ENCODE results near the gene POU2F2. TPM values are rescaled to one million over a fixed set of nuclear protein-coding genes. Genes with fewer than 3 reads are reported as not detected.
A peak's percentile ranks its signal among the peaks of the same experiment; 100 is the strongest.
"Not testable (repeated sequence)": the region's sequence is repeated elsewhere in the genome, so short reads cannot be mapped to it uniquely, and the experiment has no call there.

The POU2F2 gene
- total RNA-seq, 1 experiment from 2014 or later = 0.69 TPM

- DNase-seq (ENCODE audit: low read depth) = not testable (repeated sequence)
Observed at GRCh38 chr19:42100241-42100640, 32.0 kb downstream of the POU2F2 start.

DNA sequence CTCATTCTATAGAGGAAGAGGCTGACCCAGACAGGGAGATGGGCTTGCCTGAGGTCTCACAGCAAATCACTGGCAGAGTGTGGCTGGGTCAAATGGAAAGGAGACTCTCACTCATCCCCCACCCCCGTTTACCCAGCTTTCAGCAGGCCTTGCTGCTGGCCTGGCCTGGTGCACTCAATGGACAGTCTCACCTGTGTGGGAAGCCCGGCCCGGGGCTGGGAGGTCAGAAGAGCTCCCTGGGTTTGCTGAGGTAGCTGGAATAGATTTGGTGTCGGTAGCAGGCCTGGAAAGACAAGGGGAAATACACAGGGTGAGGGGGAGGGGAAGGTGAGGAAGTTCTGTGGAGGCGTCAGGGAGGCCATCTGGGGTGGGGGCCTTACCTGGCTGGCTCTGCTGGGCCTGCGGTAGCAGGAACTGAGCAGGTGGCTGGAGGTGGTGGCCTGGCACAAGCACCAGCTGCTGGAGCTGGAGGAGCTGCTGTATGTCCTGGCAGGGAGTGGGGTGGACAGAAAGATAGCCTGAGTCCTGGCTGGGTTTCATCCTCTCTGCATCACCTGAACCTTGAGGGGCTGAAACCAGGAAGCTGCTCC, 32.8 kb downstream of the POU2F2 start:
- no peak for DNase-seq (ENCODE audit: low read depth)

- no peak for DNase-seq (ENCODE audit: low read depth)
Observed at GRCh38 chr19:42098781-42099180, 33.5 kb downstream of the POU2F2 start.

DNA sequence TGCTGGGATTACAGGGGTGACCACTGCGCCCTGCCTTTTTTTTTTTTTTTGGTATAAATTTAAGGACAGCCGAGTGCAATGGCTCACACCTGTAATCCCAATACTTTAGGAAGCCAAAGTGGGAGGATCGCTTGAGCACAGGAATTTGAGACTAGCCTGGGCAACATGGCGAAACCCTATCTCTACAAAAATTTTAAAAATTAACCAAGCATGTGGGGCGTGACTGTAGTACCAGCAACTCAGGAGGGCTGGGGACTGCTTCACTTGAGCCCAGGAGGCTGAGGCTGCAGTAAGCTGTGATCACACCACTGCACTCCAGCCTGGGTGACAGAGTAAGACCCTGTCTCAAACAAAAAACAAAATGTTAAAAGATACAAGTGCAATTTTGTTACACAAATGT, 34.8 kb downstream of the POU2F2 start:
- DNase-seq (ENCODE audit: low read depth) = no peak

DNA sequence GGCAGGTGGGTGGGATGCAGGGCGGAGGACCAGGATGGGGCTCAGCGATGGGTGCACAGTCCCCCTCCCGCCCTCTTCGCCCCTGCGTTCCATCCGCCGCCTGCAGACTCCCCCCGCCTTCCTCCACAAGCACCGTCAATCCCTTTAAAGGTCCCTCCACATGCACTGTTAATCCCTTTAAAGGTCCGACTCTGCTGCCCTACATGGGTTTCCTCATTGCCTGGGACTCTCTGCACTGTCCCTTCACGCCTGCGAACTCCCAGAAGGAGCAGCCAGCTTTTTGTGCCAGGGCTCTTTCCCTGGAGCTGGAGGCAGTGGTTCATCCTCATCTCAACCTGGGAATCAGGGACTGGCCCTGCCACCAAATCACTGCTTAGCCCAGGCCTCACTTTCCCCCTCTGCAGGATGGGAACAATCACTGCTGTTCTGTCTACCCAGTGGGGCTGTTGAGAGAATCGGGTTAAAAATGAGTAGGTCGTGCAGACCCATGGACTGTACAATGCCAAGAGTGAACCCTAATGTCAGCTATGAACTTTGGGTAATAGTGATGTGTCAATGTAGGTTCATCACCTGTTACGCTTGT, 35.9 kb downstream of the POU2F2 start:
- no peak for DNase-seq (ENCODE audit: low read depth)

- no peak for DNase-seq (ENCODE audit: low read depth)
Observed at GRCh38 chr19:42095814-42096230, 36.4 kb downstream of the POU2F2 start.

DNA sequence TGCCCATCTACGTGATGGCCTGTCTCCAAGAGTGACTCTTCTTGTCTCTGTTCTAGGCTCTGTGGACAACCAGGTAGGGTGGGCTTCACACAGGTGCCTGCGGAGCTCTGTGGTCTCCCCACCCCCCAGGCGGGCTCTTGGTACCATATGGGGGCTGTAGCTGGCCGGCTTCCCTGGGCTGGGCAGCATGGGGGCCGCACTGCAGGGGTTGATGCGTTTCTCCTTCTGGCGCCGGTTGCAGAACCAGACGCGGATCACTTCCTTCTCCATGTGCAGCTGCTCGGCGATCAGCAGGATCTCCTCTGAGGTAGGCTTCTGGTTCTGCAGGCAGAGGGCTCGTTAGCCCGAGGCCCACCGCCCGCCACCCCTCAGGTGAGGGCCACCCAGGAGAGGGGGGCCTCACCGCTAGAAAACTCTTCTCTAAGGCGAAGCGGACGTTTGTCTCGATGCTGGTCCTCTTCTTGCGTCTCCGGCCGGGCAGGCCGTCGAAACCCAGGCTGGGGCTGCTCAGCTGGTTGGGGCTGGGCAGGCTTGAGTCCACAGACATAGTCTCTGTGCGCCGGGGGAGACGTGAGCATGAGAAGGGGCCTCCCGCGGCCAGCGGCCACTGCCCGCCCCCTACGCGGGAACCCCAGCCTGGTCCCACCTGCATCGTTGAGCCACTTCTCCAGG, 37.0 kb downstream of the POU2F2 start:
- no peak for DNase-seq (ENCODE audit: low read depth)

GRCh38 chr19:42093926-42094325, 38.3 kb downstream of the POU2F2 start:
- DNase-seq (ENCODE audit: low read depth) = no peak

DNA sequence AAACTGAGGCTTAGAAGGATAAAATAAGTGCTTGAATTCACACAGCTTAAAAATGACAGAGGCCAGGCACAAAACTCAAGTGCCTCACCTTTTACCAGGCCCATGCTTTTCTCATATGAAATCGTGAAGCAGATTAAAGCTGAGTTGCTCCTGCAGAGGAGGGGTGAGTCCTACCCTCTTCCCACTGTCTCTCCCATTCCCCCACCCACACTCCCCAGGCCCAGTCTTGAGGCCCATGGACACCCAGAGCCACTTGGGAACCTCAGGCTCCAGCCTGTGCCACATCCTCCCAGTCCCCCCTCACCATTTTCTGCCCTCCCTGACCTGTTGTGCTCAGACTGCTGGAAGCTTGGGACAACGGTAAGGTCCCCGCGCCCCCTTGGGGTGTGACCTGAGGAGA, 38.7 kb downstream of the POU2F2 start:
- DNase-seq (ENCODE audit: low read depth) = no peak

- peak; percentile 44 for DNase-seq (ENCODE audit: low read depth)
Observed at GRCh38 chr19:42092350-42092749, 39.9 kb downstream of the POU2F2 start.

GRCh38 chr19:42091742-42092141, 40.5 kb downstream of the POU2F2 start:
- DNase-seq (ENCODE audit: low read depth) = peak; percentile 57

DNA sequence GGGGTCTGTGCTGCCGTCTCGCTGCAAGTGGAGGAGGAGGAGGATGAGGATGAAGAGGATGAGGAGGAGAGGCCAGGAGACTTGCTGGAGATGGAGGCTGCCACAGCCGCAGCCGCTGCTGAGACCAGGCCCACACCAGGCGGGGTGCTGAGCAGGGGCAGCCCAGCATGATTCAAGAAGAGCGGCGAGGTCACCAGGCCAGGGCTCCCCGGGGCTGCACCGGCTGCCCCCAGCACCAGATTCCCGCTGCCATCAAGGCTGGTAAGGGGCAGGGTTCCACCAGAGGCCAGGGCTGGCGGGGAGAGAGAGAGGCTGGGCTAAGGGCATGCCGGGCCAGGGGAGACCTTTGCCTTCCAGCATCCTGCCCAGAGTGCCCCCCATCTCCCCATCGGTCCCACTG, 40.9 kb downstream of the POU2F2 start:
- no peak for DNase-seq (ENCODE audit: low read depth)

- no peak for DNase-seq (ENCODE audit: low read depth)
Observed at GRCh38 chr19:42090672-42091071, 41.6 kb downstream of the POU2F2 start.

DNA sequence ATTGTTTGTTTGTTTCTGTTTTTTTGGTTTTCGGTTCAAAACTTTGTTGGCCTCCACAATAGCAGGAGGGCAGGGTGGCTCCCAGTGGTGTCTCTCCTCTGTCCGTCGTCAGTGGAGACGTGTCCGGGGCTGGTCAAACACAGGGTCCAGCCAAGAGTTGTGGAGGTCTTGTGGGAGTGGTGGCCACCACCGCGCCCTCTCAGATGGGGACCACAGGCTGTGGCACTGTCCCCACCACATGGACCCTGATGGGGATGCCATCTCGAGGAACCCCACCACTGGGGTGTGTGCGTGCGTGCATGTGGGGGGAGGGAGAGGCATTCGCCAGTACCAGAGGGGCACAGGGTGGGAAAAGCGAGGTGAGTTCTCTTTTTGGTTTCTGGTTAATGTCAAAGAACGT, 42.5 kb downstream of the POU2F2 start:
- no peak for DNase-seq (ENCODE audit: low read depth)

- DNase-seq (ENCODE audit: low read depth) = no peak
Observed at GRCh38 chr19:42089191-42089750, 43.0 kb downstream of the POU2F2 start.

DNA sequence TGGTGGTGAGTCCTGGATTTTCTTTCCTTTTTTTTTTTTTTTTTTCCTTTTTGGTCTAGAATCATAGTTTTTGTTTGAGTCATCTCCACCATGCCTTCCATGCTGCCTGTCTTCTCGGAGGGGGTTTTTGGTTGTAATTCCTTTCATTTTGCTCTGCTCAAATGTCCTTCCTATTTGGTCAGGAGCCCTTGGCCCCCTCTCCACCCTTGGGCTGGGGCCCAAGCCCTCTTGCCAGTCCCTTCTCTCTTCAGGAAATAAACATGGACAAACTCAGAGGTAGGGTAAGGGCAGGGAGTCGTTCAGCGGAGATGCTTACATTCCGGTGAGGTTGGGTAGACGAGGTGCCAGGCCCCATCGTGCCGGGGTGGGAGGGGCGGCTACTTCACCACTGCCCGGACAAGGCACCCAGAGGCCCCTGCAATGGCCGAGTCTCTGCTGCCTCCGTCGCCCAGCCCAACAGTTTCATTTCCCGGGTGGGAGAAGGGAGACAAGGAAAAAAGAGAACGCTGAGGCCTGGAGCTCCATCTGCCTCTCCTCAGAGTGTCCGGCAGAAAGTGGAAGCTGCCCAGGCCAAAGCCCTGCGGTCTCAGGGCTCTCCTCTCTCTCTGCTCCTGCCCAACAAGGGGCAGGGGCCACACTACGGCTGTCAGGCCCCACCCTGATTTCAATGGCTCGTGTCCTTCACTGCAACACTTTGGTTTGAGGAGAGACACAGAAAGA, 43.6 kb downstream of the POU2F2 start:
- DNase-seq (ENCODE audit: low read depth) = peak; percentile 73

DNA sequence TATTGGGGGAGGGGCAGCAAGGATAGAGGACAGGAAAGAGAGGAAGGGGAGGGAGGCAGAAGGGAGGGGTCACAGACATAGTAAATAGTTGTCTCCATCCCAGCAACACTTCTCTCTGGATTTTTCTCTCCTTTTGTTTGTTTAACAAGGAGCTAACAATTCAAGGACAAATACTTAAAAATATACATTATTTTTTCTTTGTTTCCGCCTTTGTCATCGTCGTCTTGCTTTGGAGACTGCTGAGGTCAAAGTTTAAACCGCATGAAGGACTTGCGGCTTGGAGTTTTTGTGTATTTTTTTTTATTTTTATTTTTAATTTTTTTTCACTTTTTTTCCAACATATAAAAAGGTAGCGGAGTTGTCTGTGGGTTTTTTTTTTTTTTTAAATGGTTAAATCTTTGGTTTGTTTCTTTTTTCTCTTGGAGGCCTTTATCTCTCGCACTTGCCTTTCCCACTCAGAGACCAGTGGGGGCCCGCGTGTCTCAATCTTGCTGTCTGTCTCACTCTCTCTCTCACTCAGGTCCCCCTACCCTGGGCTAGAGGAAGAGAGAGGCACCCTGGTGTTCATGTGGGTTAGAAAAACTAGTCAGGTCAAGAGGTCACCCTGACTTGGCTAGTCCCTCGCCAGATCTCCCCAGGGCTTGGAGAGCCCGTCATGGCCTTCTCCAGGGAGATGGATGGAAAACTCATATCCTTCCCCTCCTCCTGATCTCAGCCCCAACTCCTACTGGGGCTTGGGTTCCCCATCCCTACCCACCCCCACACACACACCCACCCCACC, 45.3 kb downstream of the POU2F2 start:
- DNase-seq (ENCODE audit: low read depth) = no peak

DNA sequence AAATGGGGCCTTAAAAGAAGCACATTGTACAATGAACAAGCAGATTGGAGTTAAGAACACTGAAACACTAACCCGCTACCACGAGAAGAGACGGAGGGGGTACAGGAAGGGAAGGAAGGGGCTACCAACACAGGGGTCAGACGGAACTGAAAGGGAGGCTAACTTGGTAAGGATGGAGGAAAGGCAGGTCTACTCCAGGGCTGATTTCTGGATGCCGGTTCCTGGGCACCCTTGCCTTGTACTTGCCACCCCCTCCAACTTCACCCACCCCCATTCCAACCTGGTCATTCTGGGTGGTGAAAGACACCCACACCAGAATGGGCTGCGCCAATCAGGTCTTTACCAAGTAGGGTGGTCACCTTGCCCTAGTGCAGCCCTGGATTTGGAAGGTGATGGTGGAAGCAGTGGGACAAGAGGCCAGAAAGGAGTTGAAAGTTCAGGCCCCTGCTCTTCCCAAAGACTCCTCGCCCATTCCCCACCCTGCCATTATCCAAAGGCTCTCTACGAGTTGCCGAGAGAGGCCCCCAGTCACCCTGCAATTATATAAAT, 46.0 kb downstream of the POU2F2 start:
- DNase-seq (ENCODE audit: low read depth) = no peak

DNA sequence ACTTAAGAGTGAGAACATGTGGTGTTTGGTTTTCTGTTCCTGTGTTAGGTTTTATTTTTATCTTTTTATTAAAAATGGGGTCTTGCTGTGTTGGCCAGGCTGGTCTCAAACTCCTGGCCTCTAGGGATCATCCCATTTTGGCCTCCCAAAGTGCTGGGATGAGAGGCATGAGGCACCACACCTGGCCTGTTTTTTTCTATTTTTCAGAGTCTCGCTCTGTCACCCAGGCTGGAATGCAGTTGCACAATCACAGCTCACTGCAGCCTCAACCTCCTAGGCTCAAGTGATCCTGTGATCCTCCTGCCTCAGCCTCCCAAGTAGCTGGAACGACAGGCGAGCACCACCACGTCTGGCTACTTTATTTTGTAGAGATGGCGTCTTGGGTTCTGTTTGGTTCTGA, 48.7 kb downstream of the POU2F2 start:
- no peak for DNase-seq (ENCODE audit: low read depth)

GRCh38 chr19:42081584-42082203, 50.6 kb downstream of the POU2F2 start:
- DNase-seq (ENCODE audit: low read depth) = peak; percentile 38

All from Daoy (cell line).